Activated CD8-positive, alpha-beta T cell treated with anti-CD3 and anti-CD28 coated beads for 36 hours (primary cell): ENCODE measurements around the gene DLG2. TPM values are rescaled to one million over a fixed set of nuclear protein-coding genes. Genes with fewer than 3 reads are reported as not detected.

Experiments
- ATAC-seq: fragments of 200-7000 bp; cut with Tn5 transposase; one replicate; pipeline ENCODE4 v1.10.0; 2021; ENCODE audit warnings: mild to moderate bottlenecking, moderate library complexity
- CTCF ChIA-PET: fragments of 350-600 bp; sonication (Branson Sonifier 250); formaldehyde crosslinking; loops from one replicate; lab custom pipeline; 2021; ENCODE audit warnings: antibody characterized with exemption; lab: Charles Lee
- POLR2A ChIA-PET: fragments of 350-600 bp; sonication (Branson Sonifier 250); formaldehyde crosslinking; loops from one replicate; lab custom pipeline; 2021; ENCODE audit warnings: antibody characterized with exemption; lab: Charles Lee
- DNase-seq: peaks from one replicate; pipeline ENCODE4 v3.0.0-alpha.2; 2020
- H3K27ac Mint-ChIP-seq: one replicate; pipeline ENCODE4 v1.8.0; 2021; ENCODE audit warnings: mild to moderate bottlenecking, mixed read lengths
- H3K27me3 Mint-ChIP-seq: one replicate; pipeline ENCODE4 v1.8.0; 2021; ENCODE audit warnings: mixed read lengths
- H3K36me3 Mint-ChIP-seq: one replicate; pipeline ENCODE4 v1.8.0; 2021; ENCODE audit warnings: low read depth, mixed read lengths
- H3K4me1 Mint-ChIP-seq: one replicate; pipeline ENCODE4 v1.8.0; 2021; ENCODE audit warnings: low read depth, mixed read lengths
- H3K4me3 Mint-ChIP-seq: one replicate; pipeline ENCODE4 v1.8.0; 2021; ENCODE audit warnings: mild to moderate bottlenecking, moderate library complexity, mixed read lengths
- H3K9me3 Mint-ChIP-seq: one replicate; pipeline ENCODE4 v1.8.0; 2021; ENCODE audit warnings: mixed read lengths
- CTCF ChIP-seq: fragments of 200-600 bp; IDR thresholded peaks from one replicate; pipeline ENCODE4 v1.8.0; 2022; ENCODE audit warnings: antibody characterized with exemption, mild to moderate bottlenecking
- intact Hi-C: fragments of 100-400 bp; cut with micrococcal nuclease; formaldehyde crosslinking; loops from one replicate; pipeline ENCODE4 v1.10.0; 2022
- total RNA-seq, 2 experiments: library from RNA; stranded (reverse); gene quantifications; one replicate each; pipeline ENCODE4 v1.2.3, GENCODE V29; 2021

Gene DLG2
- total RNA-seq, 2 experiments from 2014 or later = 2.2 to 2.6 TPM

GRCh38 chr11:84958295-84958694 lies 668.8 kb downstream of the DLG2 start:
- H3K27me3 Mint-ChIP-seq = no peaks in the 10 kb centered on the region
- no peak for DNase-seq
- H3K36me3 Mint-ChIP-seq = no peaks in the 10 kb centered on the region
- H3K4me3 Mint-ChIP-seq = no peak overlapping the region
- H3K4me1 Mint-ChIP-seq = no peaks in the 10 kb centered on the region
- CTCF ChIA-PET = no interaction called here
- no peak for ATAC-seq
- TF ChIP-seq CTCF = no peak
- H3K9me3 Mint-ChIP-seq = peaks cover 16% of the 10 kb centered on the region
- intact Hi-C loops = no loop called here
- POLR2A ChIA-PET = no interaction called here
- H3K27ac Mint-ChIP-seq = no peak overlapping the region

- ATAC-seq (no peak), DNase-seq (no peak)
- H3K9me3 Mint-ChIP-seq = peaks cover 22% of the 10 kb centered on the region
- no peaks in the 10 kb centered on the region for H3K4me1 Mint-ChIP-seq
- TF ChIP-seq CTCF = no peak
- no peaks in the 10 kb centered on the region for H3K36me3 Mint-ChIP-seq
- no peak overlapping the region for H3K4me3 Mint-ChIP-seq
- ChIA-PET POLR2A (no interaction called here), CTCF (no interaction called here)
- intact Hi-C loops = no loop called here
- H3K27me3 Mint-ChIP-seq = no peaks in the 10 kb centered on the region
- H3K27ac Mint-ChIP-seq = no peak overlapping the region
Observed at GRCh38 chr11:84950569-84951270, 676.4 kb downstream of the DLG2 start.

- ChIA-PET CTCF (no interaction called here), POLR2A (no interaction called here)
- peaks cover 26% of the 10 kb centered on the region for H3K9me3 Mint-ChIP-seq
- no peak for TF ChIP-seq CTCF
- H3K4me3 Mint-ChIP-seq = no peak overlapping the region
- ATAC-seq (no peak), DNase-seq (no peak)
- intact Hi-C loops = no loop called here
- H3K27me3 Mint-ChIP-seq = no peaks in the 10 kb centered on the region
- no peaks in the 10 kb centered on the region for H3K36me3 Mint-ChIP-seq
- H3K27ac Mint-ChIP-seq = no peak overlapping the region
- no peaks in the 10 kb centered on the region for H3K4me1 Mint-ChIP-seq
Observed at GRCh38 chr11:84947970-84948580, 679.1 kb downstream of the DLG2 start.

GRCh38 chr11:84947070-84947469 lies 680.1 kb downstream of the DLG2 start:
- no peaks in the 10 kb centered on the region for H3K27me3 Mint-ChIP-seq
- H3K4me1 Mint-ChIP-seq = no peaks in the 10 kb centered on the region
- ChIA-PET CTCF (no interaction called here), POLR2A (no interaction called here)
- intact Hi-C loops = no loop called here
- peaks cover 25% of the 10 kb centered on the region for H3K9me3 Mint-ChIP-seq
- H3K4me3 Mint-ChIP-seq = no peak overlapping the region
- no peaks in the 10 kb centered on the region for H3K36me3 Mint-ChIP-seq
- ATAC-seq (no peak), DNase-seq (no peak)
- no peak for TF ChIP-seq CTCF
- no peak overlapping the region for H3K27ac Mint-ChIP-seq

GRCh38 chr11:84930863-84931262 lies 696.3 kb downstream of the DLG2 start:
- H3K4me1 Mint-ChIP-seq = no peaks in the 10 kb centered on the region
- H3K9me3 Mint-ChIP-seq = peaks cover 25% of the 10 kb centered on the region
- intact Hi-C loops = no loop called here
- ChIA-PET POLR2A (no interaction called here), CTCF (no interaction called here)
- no peak overlapping the region for H3K27ac Mint-ChIP-seq
- no peak for TF ChIP-seq CTCF
- no peaks in the 10 kb centered on the region for H3K36me3 Mint-ChIP-seq
- no peak overlapping the region for H3K4me3 Mint-ChIP-seq
- no peak for ATAC-seq
- H3K27me3 Mint-ChIP-seq = no peaks in the 10 kb centered on the region
- DNase-seq = no peak
